ENCODE measurements around the gene TMEM163. TPM values are rescaled to one million over a fixed set of nuclear protein-coding genes. Genes with fewer than 3 reads are reported as not detected.
"Not testable (repeated sequence)": the region's sequence is repeated elsewhere in the genome, so short reads cannot be mapped to it uniquely, and the experiment has no call there.

TMEM163 gene
- polyA plus RNA-seq, 1 donor = 0.72 TPM

DNA sequence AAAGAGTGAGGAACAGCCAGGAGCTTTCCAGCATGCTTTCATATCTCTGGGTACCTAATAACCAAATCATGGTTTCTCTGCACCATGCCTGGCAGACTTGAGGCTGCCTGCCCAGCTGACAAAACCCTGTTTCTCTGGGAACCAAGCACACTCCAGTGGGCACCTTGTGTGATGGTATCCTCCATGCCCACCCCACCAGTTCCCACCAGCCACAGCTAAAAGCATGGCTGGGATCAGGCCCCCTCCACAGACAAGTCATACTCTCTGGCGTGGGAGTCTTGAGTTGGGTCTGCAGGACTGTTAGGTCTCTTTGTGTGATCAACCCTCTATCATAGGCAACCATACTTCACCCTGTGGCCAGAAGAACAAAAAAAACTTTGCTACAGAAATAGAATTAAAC, 56.0 kb downstream of the TMEM163 start:
- no peak for DNase-seq

- DNase-seq = no peak
Observed at GRCh38 chr2:134660626-134661402, 58.0 kb downstream of the TMEM163 start.

DNA sequence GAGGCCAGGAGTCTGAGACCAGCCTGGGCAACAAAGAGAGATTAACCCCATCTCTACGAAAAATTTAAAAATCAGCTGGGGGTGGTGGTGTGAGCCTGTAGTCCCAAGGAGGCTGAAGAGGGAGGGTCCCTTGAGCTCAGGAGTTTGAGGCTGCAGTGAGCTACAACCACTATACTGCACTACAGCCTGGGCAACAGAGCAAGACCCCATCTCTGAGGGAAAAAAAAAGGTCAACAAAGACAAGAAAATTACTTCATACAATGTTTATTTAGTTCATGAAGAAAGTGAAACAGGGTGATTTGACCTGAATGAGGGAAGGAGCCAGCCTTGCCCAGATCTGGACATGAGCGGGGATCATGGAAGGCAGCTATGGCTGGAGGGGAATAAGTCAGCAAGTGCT, 59.1 kb downstream of the TMEM163 start:
- no peak for DNase-seq

- DNase-seq = no peak
Observed at GRCh38 chr2:134657650-134658250, 61.0 kb downstream of the TMEM163 start.

DNA sequence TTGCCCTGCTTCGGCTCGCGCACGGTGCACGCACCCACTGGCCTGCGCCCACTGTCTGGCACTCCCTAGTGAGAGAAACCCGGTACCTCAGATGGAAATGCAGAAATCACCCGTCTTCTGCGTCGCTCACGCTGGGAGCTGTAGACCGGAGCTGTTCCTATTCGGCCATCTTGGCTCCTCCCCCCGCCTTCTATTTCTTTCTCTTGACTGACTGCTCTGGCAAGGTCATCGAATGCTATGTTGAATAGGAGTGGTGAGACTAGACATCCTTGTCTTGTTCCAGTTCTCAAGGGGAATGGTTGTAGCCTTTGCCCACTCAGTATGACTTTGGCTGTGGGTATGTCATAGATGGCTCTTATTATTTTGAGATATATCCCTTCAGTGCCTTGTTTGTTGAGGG, 62.4 kb downstream of the TMEM163 start:
- not testable (repeated sequence) for DNase-seq

GRCh38 chr2:134648586-134648985, 70.2 kb downstream of the TMEM163 start:
- no peak for DNase-seq

GRCh38 chr2:134647607-134648256, 71.1 kb downstream of the TMEM163 start:
- DNase-seq = no peak

GRCh38 chr2:134642938-134643337, 75.9 kb downstream of the TMEM163 start:
- DNase-seq = no peak

DNA sequence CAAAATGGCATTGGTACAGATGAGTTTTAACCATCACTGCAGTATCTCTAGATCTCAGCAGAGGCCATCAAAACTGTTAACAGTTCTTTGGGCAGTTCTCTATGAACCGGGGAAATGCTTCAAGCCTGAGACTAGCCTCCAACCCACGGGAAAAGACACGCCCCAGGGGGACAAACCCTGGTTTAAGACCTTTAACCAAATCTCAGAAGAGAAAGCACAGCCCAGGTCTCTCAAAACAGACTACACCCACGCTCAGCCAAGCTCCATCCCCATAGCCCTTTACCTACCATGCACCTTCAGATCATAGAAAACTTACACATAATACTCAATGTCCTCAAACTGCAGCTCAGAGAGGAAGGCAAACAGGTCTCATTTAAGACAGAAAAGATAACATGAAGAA, 78.3 kb downstream of the TMEM163 start:
- no peak for DNase-seq

DNA sequence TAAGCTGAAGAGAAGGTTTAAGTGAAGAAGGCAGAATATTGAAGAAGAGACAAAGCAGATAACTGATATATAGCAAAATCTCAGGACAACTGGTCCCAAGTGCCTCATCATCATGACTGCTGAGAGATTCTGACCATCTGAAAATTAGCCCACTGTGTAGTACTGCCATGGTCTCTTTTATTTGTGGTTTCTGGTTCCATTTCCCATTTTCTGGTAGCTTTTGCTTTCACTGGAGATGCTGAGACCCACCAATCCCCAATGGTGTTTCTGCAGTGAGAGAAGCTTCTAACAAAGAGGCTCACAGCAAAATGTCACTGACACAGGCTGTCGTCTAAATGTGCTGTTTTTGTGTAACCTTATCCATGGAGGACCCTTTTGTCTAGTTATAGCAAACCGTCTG, 79.5 kb downstream of the TMEM163 start:
- no peak for DNase-seq

- no peak for DNase-seq
Observed at GRCh38 chr2:134636714-134637113, 82.1 kb downstream of the TMEM163 start.

- DNase-seq = no peak
Observed at GRCh38 chr2:134634054-134634753, 84.6 kb downstream of the TMEM163 start.

DNA sequence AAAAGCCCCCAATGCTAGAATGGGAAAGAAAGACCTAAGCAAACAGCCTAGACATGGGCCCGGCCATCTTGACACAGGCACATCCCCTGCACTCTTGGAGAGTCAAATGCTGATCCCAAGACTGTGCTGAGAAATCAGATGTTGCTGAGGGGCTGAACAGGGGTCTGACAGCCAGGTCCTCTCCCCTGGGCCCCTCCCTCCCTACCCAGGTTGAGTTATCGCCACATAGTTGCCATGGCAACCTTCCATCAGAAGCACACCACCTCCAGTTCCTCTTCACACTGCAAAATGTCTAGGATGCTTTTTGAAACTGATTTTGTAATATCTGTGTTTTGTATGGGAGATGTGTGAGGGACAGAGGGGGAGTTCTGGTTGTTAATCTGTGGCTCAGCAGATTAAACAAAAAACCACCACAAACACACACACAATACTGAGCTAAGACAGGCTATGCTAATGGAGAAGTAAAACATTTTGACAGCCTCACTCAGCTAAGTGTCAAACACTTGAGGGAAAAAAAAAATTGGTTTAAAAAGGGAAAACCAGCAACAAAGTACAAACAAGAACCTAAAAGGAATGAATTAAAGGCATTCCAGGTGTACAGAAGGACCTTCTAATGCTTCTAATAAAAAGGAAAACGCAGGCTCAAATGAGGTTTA, 88.2 kb downstream of the TMEM163 start:
- DNase-seq = no peak

- no peak for DNase-seq
Observed at GRCh38 chr2:134628453-134628852, 90.3 kb downstream of the TMEM163 start.

- DNase-seq = no peak
Observed at GRCh38 chr2:134626781-134627180, 92.0 kb downstream of the TMEM163 start.

DNA sequence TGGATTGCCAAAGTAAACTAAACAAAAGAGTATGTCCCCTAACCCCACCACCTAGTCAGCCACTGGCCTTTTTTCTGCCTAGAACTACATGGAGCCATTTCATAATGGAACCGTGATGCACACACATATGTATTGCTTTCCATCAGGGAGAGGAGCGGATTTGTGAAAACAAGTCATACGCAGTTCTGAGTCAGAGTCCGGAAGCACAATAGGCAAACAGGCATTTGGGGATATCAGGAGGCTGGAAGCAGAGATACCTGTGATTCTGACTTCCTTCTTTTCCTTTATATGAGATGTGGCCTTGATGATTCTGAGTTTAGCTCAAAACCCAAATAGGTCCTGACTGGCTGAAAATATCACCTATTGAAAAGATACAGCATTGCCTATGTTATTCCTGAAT, 93.5 kb downstream of the TMEM163 start:
- DNase-seq = no peak

GRCh38 chr2:134623796-134624195, 95.0 kb downstream of the TMEM163 start:
- DNase-seq = no peak

- DNase-seq = no peak
Observed at GRCh38 chr2:134623046-134623445, 95.8 kb downstream of the TMEM163 start.

- no peak for DNase-seq
Observed at GRCh38 chr2:134621939-134622705, 96.7 kb downstream of the TMEM163 start.

DNA sequence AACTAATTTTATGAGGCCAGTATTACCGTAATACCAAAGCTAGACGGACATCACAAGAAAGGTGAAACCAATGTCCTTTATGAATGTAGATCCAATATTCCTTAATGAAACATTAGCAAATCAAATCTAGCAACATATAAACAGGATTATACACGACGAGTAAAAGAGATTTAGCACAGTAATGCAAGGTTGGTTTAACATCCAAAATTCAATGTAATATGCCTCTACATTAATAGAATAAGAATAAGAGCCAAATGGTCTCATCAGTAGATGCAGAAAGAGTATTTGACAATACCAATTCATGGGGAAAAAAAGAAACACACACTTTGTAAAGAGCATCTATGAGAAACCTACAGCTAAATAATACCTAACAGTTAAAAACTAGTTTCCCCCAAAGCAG, 99.5 kb downstream of the TMEM163 start:
- no peak for DNase-seq

DNA sequence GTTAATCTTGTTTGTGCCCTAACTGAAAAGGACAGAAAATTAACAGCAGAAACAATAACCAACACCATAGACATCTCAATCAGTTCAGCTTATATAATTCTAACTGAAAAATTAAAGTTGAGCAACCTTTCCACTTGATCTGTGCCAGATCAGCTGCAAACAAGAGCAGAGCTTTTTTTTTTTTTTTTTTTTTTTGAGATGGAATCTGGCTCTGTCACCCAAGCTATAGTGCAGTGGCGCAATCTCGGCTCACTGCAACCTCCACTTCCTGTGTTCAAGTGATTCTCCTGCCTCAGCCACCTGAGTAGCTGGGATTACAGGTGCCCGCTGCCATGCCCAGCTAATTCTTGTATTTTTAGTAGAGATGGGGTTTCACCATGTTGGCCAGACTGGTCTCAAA, 103.3 kb downstream of the TMEM163 start:
- not testable (repeated sequence) for DNase-seq

GRCh38 chr2:134611316-134611715, 107.5 kb downstream of the TMEM163 start:
- DNase-seq = peak; percentile 2
